Natural killer cell (primary cell): ENCODE data around the gene LRRC15. TPM values are rescaled to one million over a fixed set of nuclear protein-coding genes. Genes with fewer than 3 reads are reported as not detected.

Experiments
- ATAC-seq, 3 donors: fragments of 150-1000 bp in 2 of 3; fragments of 200-7000 bp in 1 of 3; cut with Tn5 transposase; 1 replicate in 1 of 3; 2 replicates in 2 of 3; pipeline ENCODE4 v1.10.0; 2021; ENCODE audit warnings: mild to moderate bottlenecking in 2 of 3, moderate library complexity in 2 of 3
- DNase-seq, 2 donors: peaks; one replicate each; pipeline versions ENCODE4 v3.0.0 to v3.0.0-alpha.2; 2013 to 2021; ENCODE audit warnings: mixed read lengths in 1 of 2
- H3K27ac ChIP-seq: one replicate; pipeline ENCODE4 v1.5.1; 2013; ENCODE audit warnings: mild to moderate bottlenecking, low read length
- H3K27me3 ChIP-seq: one replicate; pipeline ENCODE4 v1.6.1; 2013; ENCODE audit warnings: low read length; ENCODE audit not compliant: control insufficient read depth, insufficient read depth
- H3K36me3 ChIP-seq: one replicate; pipeline ENCODE4 v1.6.1; 2013; ENCODE audit warnings: low read length; ENCODE audit not compliant: control insufficient read depth, insufficient read depth
- H3K4me1 ChIP-seq: one replicate; pipeline ENCODE4 v1.6.1; 2013; ENCODE audit warnings: low read length; ENCODE audit not compliant: control insufficient read depth, insufficient read depth
- H3K4me3 ChIP-seq: one replicate; pipeline ENCODE4 v1.5.1; 2013; ENCODE audit warnings: low read length
- H3K9me3 ChIP-seq: one replicate; pipeline ENCODE4 v1.6.1; 2013; ENCODE audit warnings: low read length; ENCODE audit not compliant: control insufficient read depth, insufficient read depth
- H3K27ac Mint-ChIP-seq, 2 donors: one replicate each; pipeline ENCODE4 v1.8.0; 2022; ENCODE audit warnings: mild to moderate bottlenecking in 2 of 2, mixed read lengths in 2 of 2, moderate library complexity in 1 of 2
- H3K27me3 Mint-ChIP-seq, 2 donors: one replicate each; pipeline ENCODE4 v1.8.0; 2022; ENCODE audit warnings: low read depth in 2 of 2, mixed read lengths in 2 of 2
- H3K36me3 Mint-ChIP-seq: one replicate; pipeline ENCODE4 v1.8.0; 2022; ENCODE audit warnings: mixed read lengths
- H3K4me1 Mint-ChIP-seq, 2 donors: one replicate each; pipeline ENCODE4 v1.8.0; 2022; ENCODE audit warnings: mixed read lengths in 2 of 2
- H3K4me3 Mint-ChIP-seq: one replicate; pipeline ENCODE4 v1.8.0; 2022; ENCODE audit warnings: mild to moderate bottlenecking, moderate library complexity, mixed read lengths
- H3K9me3 Mint-ChIP-seq, 2 donors: one replicate each; pipeline ENCODE4 v1.8.0; 2022; ENCODE audit warnings: mixed read lengths in 2 of 2
- CTCF ChIP-seq: fragments of 200-600 bp; IDR thresholded peaks from one replicate; pipeline ENCODE4 v1.8.0; 2022; ENCODE audit warnings: antibody characterized with exemption
- WGBS: methylation state at CpG from one replicate; pipeline ENCODE4 v1.1.7; 2013; ENCODE audit warnings: missing lambda C conversion rate; ENCODE audit not compliant: insufficient coverage; 5-methylcytosine and 5-hydroxymethylcytosine counted together
- intact Hi-C: fragments of 100-400 bp; cut with micrococcal nuclease; formaldehyde crosslinking; loops from one replicate; pipeline ENCODE4 v1.14.2; 2022
- total RNA-seq, 4 donors: library from RNA; stranded (reverse); fragments of 120-200 nt in 1 of 4; gene quantifications; one replicate each; pipeline versions ENCODE4 v1.2.3 to v1.2.4, GENCODE V29; 2013 to 2022

Gene LRRC15
- total RNA-seq, 3 donors from 2014 or later (not counting 1 experiment from before 2014, with no cell fraction given): not detected

- Mint-ChIP-seq H3K4me1 (peaks cover 0 to 1% of the 10 kb centered on the region in 2 donors), H3K9me3 (no peaks in the 10 kb centered on the region), H3K36me3 (no peaks in the 10 kb centered on the region), H3K27ac (peak overlapping the region in 1 of 2 donors; percentile 44), H3K4me3 (peak overlapping the region; percentile 18), H3K27me3 (peaks cover 16 to 17% of the 10 kb centered on the region in 2 donors)
- intact Hi-C loops: no loop called here
- peaks cover 12% of the 10 kb centered on the region for H3K4me1 ChIP-seq
- TF ChIP-seq CTCF: no peak
- peak; percentile 46 to 73 (median 48) for ATAC-seq
- H3K27me3 ChIP-seq: peaks cover 9% of the 10 kb centered on the region
- WGBS: 88% methylated on average over 27 of the region's 27 CpGs
- H3K27ac ChIP-seq: no peak overlapping the region
- H3K36me3 ChIP-seq: no peaks in the 10 kb centered on the region
- H3K9me3 ChIP-seq: peaks cover 6% of the 10 kb centered on the region
- peak; percentile 46 to 60 for DNase-seq
- H3K4me3 ChIP-seq: no peak overlapping the region
Measured at GRCh38 chr3:194328053-194328657, 41.4 kb downstream of the LRRC15 start.

- Histone ChIP-seq H3K9me3 (peaks cover 6% of the 10 kb centered on the region), H3K36me3 (no peaks in the 10 kb centered on the region), H3K27ac (no peak overlapping the region), H3K27me3 (peaks cover 3% of the 10 kb centered on the region), H3K4me1 (peaks cover 11% of the 10 kb centered on the region), H3K4me3 (no peak overlapping the region)
- Mint-ChIP-seq H3K9me3 (no peaks in the 10 kb centered on the region), H3K4me3 (no peak overlapping the region), H3K4me1 (peaks cover 0 to 3% of the 10 kb centered on the region in 2 donors), H3K27me3 (peaks cover 10 to 12% of the 10 kb centered on the region in 2 donors), H3K27ac (no peak overlapping the region), H3K36me3 (no peaks in the 10 kb centered on the region)
- no peak for TF ChIP-seq CTCF
- intact Hi-C loops: no loop called here
- 91% methylated on average over 5 of the region's 5 CpGs for WGBS
- peak in 1 of 2 donors; percentile 33 for DNase-seq
- peak in 1 of 3 donors; percentile 0 for ATAC-seq
Measured at GRCh38 chr3:194327218-194328052, 42.1 kb downstream of the LRRC15 start.

- Mint-ChIP-seq H3K36me3 (no peaks in the 10 kb centered on the region), H3K9me3 (no peaks in the 10 kb centered on the region), H3K4me3 (no peak overlapping the region), H3K27ac (no peak overlapping the region), H3K4me1 (peaks cover 0 to 7% of the 10 kb centered on the region in 2 donors), H3K27me3 (peaks cover 6 to 13% of the 10 kb centered on the region in 2 donors)
- H3K27me3 ChIP-seq: peaks cover under 1% of the 10 kb centered on the region
- H3K9me3 ChIP-seq: peaks cover 6% of the 10 kb centered on the region
- no peak for ATAC-seq
- no peak for TF ChIP-seq CTCF
- intact Hi-C loops: no loop called here
- no peaks in the 10 kb centered on the region for H3K36me3 ChIP-seq
- H3K27ac ChIP-seq: no peak overlapping the region
- peak in 1 of 2 donors; percentile 25 for DNase-seq
- peaks cover 11% of the 10 kb centered on the region for H3K4me1 ChIP-seq
- no peak overlapping the region for H3K4me3 ChIP-seq
- 86% methylated on average over 2 of the region's 2 CpGs for WGBS
Measured at GRCh38 chr3:194326968-194327217, 42.6 kb downstream of the LRRC15 start.
